Dermis blood vessel endothelial cell (primary cell): Measurements from ENCODE around the gene MTRF1L. TPM values are rescaled to one million over a fixed set of nuclear protein-coding genes. Genes with fewer than 3 reads are reported as not detected.
"Not testable (repeated sequence)": the region's sequence is repeated elsewhere in the genome, so short reads cannot be mapped to it uniquely, and the experiment has no call there.

Experiments used
- DNase-seq: peaks from one replicate; pipeline ENCODE4 v3.0.0; 2010
- total RNA-seq: library from RNA; depleted of rRNA; stranded (reverse); fragments of >200 nt; gene quantifications from 2 replicates; pipeline ENCODE4 v1.2.3, GENCODE V29; 2014

MTRF1L gene
- total RNA-seq, 1 donor from 2014 or later = 20.8 TPM

DNA sequence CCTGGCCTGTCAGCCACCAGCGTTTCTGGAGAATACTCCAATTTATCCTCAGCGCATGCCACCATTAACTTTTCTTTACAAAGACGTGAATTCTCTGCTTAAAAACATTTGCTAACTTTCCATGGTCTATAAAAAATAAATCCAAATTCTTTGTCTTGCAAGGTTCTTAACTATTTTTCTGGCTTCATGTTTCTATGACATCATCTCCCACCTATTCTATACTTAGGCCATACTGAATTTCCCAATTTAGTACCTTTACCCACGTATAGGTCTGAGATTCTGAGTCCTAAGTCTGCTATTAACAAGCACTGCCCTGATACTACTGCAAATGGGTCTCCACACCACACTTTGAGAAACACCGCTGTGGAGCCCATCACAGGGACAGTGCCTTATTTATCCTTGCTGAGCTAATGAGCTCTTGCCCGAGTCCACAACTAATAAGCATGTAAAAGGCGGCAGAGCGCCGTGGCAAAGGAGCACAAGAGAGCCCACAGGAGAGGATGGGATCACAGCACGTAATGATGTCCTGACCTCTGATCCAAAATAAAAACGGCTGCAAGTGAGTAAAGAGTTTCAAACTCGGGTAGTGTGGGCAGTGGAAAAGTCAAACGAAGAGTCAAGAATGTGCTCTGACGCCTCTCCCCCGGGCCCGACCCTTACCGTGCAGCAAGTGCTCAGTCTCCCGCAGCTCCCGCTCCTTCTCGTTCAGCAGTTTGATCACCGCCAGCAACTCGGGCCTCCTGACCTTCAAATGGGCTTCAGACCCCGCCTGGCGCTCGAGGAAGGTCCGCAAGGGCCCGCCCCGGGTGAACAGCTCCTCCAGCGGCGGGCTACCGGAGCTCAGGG, 519 bp downstream of the MTRF1L start:
- DNase-seq = peak; percentile 47

- DNase-seq = not testable (repeated sequence)
Observed at GRCh38 chr6:153000790-153001189, 1.7 kb downstream of the MTRF1L start.

- DNase-seq = no peak
Observed at GRCh38 chr6:153000243-153000642, 2.3 kb downstream of the MTRF1L start.

DNA sequence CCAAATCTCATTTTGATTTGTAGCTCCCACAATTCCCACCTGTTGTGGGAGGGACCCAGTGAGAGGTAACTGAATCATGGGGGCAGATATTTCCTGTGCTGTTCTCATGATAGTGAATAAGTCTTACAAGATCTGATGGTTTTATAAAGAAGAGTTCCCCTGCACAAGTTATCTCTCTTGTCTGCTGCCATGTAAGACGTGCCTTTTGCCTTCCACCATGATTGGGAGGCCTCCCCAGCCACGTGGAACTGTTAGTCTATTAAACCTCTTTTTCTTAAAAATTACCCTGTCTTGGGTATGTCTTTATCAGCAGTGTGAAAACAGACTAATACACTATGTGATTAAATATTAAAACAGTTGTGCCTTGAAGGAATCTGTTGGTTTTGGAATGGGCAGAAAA, 3.0 kb downstream of the MTRF1L start:
- DNase-seq = not testable (repeated sequence)

GRCh38 chr6:152993847-152994246, 8.7 kb downstream of the MTRF1L start:
- DNase-seq = no peak

GRCh38 chr6:152993431-152993830, 9.1 kb downstream of the MTRF1L start:
- no peak for DNase-seq

DNA sequence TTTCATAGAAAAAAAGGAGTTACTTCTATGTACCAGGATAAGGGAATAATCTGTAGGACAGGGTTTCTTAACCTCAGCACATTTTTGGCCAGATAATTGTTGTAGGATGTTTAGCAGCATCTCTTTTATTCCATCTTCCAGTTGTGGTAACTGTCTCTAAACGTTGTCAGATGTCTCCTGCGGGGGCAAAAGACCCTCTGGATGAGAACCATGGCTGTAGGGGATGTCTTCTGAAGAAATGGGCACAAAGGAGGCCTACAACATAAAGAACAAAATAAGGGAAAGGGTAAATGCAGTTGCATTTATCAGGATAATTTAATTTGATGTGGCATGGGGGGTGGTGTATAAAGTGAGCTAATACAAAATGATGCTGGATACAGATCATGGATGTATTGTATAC, 15.5 kb downstream of the MTRF1L start:
- DNase-seq = no peak

DNA sequence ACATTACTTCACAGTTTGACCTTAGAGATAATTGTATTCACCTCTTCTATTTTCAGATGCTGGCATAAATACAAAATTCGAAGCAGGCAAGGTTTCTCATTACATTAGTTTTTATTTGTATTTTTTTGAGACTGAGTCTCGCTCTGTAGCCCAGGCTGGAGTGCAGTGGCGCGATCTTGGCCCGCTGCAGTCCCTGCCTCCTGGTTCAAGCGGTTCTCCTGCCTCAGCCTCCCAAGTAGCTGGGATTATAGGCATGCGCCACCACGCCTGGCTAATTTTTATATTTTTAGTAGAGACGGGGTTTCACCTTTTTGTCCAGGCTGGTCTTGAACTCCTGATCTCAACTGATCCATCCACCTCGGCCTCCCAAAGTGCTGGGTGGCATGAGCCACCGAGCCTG, 17.2 kb downstream of the MTRF1L start:
- not testable (repeated sequence) for DNase-seq

DNA sequence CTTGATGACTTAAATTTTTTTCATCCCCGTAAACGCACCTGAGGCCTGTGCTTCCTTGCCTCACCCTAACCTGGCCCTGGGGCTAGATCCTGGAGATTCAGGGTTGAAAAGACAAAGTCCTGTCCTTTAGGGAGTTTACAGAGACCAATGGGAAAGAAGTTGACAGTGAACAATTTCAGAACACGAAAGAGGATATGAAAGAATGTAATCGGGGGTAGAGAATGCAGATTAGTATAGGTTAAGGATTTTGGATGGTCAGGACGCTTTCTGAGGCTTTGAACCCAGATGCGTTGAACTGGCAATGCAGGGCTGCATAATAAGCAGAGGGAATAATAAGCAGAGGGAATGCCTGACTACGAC, 18.0 kb downstream of the MTRF1L start:
- no peak for DNase-seq

DNA sequence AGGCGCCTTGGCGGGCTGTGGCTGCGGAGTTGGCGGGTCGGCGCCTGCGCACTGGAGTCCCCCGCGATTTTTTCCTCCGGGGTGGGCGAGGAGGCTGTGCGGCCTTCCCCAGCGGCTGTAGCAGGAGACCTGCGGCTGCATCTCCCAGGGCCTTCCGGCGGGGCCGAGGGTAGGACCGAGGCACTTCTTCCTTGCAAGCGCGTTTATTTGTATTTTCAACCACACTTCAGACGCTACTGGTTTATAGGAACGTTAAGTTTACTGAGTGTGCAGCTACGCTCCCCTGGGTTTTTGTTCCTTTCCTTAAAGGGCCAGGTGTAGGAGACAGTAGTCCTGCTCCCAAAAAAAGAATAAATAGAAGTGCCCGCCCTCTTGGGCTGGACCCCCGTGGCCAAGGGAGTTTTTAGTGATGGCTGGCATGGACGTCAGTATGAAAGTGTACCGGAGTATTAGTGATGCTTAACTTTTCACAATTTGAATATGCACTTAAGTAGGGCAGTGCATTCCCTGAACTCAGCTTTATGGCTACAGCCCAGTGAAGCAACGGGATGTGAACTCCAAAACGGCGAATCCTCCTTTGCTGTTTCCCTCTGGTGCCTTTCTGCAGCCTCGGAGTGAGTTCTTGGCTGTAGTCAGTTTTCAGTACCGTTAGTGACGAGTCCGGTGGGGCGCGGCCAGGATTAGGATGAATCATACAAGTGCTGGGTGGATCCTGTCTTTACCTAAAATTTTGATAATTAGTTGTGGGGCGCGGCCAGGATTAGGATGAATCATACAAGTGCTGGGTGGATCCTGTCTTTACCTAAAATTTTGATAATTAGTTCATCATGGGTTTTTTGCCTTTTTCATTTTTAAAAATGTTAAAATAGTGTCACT, 18.6 kb downstream of the MTRF1L start:
- peak; percentile 77 for DNase-seq

DNA sequence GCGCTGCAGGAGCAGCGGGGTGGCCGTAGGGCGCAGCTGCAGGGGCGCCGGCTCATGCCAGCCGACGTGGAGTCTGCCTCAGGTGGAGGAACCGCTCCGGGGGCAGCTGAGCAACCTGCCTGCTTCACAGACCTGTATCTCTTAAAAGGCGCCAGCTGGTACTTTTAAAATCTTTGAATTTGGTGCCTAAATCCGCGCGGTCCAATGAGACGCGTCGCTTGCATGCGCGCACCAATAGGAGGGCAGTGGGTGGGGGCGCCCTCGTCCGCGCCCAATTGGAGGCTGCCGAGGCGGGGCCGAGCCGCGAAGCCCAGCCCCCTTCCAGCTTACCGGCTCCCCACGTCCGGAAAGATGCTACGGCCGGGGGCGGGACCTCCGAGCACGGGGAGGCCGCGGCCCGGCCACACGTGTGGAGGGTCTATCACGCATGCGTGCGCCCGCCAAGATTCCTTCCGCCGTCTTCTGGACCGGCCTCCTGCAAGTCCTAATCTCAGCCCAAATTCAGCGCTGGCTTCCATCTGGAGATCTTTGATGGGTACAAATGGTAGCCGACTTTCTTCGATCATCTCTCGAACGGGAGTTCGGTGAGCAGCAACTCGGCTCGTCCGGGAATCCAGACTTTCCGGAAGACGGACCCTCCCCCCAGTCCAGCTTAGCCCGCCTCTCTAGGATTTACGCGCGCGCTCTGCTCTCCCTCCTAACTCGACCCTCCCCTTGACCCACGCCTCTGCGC, 19.4 kb downstream of the MTRF1L start, which contains the start of gene FBXO5:
TSS of gene FBXO5 (minus strand) at position 138 of the 733 bp plus-strand sequence. CDS start at position 56, 82 bp downstream.
- peak; percentile 99 for DNase-seq

DNA sequence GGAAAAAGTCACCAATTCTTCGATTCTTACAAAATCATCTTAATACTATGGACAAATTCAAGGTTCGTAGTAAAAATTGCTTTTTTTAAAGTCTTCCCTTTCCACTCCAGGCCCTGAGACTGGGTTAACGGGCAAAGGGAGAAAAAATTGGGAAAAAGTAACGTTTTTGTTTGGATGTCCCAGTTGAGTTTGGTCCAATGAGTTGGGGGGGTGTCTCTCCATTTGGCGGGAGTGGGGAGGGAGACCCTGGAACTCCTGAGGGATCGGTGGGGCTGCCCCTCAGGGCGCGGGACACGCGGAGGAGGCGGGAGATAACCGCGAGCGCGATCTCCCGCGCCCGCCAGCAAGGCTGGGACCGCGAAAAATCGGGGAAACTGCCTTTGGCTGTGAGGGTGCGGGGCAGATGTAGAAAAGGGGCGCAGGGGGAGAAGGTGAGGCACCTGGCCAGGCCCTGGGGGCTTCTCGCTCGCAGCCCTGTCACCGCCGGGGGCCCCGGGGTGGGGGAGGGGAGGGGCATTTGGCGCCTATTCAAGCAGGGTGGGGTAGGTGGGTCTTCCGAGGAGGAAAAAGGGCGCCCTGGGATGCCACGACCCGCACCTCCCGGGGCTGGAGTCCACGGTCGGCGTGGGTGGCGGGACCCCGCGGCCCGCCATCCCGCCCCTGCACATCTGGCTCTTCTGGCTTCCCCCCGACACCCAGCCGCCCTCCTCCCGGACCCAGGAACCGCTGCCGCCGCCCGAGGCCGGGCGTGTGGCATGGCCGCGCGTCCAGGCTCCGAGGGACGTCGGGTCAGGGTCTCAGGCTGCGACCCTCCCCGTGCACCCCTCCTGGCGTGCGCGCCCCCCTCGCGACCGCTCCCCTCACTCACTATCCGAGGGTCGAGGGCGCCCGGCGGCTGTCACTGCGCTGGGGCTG, 20.3 kb downstream of the MTRF1L start:
- no peak for DNase-seq

DNA sequence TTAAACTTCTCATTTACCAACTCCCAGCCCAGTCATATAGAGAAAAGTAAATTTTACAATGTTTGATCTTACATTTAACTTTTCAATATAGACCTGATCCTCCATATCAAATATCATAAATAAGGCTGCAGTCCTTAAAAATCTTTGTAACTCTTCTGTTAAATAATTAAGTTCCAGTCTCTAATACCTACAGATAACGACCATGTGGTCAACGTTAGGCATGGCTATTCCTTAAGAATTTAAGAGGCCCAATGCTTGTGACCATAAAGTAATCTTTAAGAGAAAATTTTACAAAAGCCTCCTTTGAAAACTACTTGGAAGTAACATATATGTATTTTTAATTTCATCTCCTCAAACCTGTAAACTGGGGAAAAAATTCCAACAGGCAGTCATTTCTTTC, 21.3 kb downstream of the MTRF1L start:
- no peak for DNase-seq

DNA sequence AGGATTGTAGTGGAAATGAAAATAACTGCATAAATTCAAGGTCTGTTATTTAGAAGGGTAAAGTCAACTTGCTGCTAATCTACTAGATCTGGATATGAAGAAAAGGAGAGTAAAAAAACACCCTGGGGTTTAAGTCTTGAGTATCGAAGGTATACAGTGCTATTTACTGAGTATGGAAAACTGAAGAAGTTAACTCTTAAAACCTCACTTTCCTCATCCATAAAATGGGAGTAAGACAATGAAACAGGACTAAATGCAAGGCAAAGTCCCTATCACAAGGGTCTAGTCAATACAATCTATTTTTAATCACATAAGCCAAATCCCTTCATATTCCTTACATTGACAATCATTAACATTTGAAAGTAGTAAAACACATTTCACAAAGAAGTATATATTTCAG, 21.9 kb downstream of the MTRF1L start:
- no peak for DNase-seq

- DNase-seq = no peak
Observed at GRCh38 chr6:152979116-152979515, 23.4 kb downstream of the MTRF1L start.

DNA sequence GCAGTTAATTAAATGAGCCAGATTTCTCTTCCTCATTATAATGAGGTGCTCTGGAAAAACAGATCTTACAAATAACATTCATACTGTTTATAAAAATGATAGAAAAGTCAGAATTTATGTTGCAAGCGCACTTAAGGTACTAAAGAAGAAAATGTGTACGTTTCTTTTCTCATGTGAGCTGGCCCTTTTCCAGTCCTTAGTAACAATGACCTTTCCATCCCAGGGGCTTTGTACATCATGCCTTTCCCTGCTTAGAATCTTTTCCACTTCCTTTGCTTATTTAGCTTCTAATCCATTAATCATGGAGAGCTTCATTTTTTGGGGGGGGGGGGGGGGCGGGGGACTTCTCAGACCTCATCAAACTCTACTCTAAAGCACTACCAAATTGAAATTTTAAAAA, 24.5 kb downstream of the MTRF1L start:
- no peak for DNase-seq

GRCh38 chr6:152977556-152977955, 25.0 kb downstream of the MTRF1L start:
- no peak for DNase-seq

- no peak for DNase-seq
Observed at GRCh38 chr6:152976749-152977148, 25.8 kb downstream of the MTRF1L start.

DNA sequence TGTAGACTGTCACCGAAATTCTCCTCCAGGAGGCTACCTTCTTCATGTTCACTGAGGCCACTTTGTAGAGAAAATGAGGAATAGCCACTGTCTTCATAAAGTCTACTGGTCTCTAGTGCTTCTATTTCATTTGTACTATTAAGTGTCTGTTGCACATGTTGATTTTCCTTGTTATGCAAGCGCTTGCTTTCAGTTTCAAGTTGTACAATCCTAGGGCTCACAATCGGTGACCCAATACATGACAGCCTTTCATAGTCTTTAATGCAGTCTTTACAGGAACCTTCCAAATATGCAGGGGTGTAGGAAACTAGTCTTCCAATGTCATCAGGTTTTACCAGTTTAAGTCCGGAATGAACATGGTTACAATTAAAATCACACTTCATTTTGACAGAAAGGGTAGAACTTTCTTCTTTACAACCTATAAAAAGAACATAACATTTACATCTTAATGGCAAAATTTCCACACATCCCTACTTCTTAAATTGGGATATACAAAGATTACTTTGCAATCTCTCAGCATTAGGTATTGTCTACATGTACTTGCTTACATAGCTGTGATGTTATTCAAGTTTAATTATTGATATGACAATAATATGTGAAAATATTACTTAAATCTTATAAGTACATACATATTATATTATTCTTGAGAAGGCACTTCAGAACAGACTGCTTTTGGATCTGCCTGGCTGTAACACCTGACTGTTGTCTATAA, 27.1 kb downstream of the MTRF1L start:
- no peak for DNase-seq

- no peak for DNase-seq
Observed at GRCh38 chr6:152973916-152974315, 28.6 kb downstream of the MTRF1L start.
